ENCODE data around the gene PPFIBP2. TPM values are rescaled to one million over a fixed set of nuclear protein-coding genes. Genes with fewer than 3 reads are reported as not detected.

Gene PPFIBP2
- total RNA-seq, 8 experiments from 2014 or later = 0.92 to 132 (median 10.5) TPM

DNA sequence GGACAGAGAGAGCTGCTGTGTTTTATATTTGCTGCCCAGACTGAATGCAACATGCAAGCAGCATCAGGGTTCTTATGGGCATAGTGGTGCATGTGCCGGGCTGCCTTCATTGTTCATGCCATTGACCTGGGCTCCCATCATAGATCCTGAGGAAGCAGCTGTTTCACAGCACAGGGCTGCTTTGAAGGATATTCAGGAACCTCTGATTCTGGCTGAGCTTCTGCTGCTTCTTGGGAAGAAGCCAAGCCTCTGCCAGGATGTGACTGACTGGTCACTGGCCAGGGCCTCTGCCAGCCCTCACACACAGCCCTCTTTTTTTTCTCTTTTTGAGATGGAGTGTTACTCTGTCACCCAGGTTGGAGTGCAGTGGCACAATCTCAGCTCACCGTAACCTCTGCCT is 116.2 kb downstream of the PPFIBP2 start:
- WGBS, 10 experiments = 60 to 100% (median 100%) methylated on average over 1 to 2 of the region's 2 CpGs; no CpG with 5 or more reads in 4 of the 10 experiments
- no peak overlapping the region for H3K27ac ChIP-seq
- in situ Hi-C loops (cut with MboI; ENCODE audit: low pct_unique_long_range_greater_than_20kb in 2 of 9, low sequenced_read_pairs in 9 of 9, unreplicated experiment in 9 of 9) = no loop called here

DNA sequence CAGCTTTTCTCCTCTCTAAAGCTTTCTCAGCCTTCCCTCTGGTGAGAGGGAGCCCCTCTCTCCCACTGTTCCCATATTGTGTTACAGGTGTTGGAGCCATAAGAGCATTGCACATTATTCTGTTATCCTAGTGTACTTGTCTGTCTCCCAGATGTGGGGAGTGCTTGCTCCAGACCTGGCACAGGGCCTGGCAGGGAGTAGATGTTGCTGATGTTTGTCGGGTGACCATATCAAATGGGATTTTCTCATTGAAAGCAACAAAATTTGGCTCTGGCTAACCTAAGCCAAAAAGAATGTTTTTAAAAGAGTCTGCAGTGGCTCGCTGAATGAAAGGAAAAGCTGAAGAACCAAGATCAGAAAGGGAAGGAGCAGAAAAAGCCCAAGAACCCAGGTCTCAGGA is 118.4 kb downstream of the PPFIBP2 start:
- Histone ChIP-seq H3K4me1 (replicated peaks in 1 of 2) (peaks cover 0 to 5% of the 10 kb centered on the region in 2 donors), H3K27ac (no peak overlapping the region), H3K4me3 (no peak overlapping the region)
- ATAC-seq (replicated peaks in 6 of 8) = no peak
- WGBS, 10 experiments = 13 to 100% (median 76%) methylated on average over 1 to 2 of the region's 2 CpGs; no CpG with 5 or more reads in 2 of the 10 experiments
- in situ Hi-C loops (cut with MboI; ENCODE audit: low pct_unique_long_range_greater_than_20kb in 2 of 9, low sequenced_read_pairs in 9 of 9, unreplicated experiment in 9 of 9) = no loop called here

More for the DNA sequence above, 116.2 kb downstream of the PPFIBP2 start:
- Histone ChIP-seq H3K4me1 (replicated peaks in 1 of 2) (peaks cover 0 to 3% of the 10 kb centered on the region in 2 donors), H3K4me3 (no peak overlapping the region)
- ATAC-seq (replicated peaks in 6 of 8) = peak in 1 of 8 experiments; percentile 12

DNA sequence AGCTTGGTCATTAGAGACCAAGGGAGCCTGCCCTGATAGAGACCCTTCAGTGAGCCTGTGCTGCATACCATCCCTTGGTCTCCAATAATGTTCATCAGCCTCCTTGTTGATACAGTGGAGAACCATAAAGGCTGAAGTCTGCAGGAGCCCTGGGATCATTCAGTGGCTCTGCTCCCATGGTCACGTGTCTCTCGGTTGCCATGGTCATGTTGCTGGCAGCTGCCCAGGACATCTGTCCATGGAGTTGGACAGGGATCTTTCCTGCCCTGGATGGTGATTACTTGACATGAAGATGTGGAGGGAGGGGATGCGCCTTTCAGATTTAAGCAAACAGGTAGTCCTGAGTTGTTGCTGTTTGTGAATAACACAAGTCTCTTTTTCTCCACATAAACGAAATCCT is 121.3 kb downstream of the PPFIBP2 start:
- ATAC-seq (replicated peaks in 6 of 8) = peak in 3 of 8 experiments; percentile 27 to 50 (median 35)
- Histone ChIP-seq H3K4me1 (replicated peaks in 1 of 2) (peaks cover 0 to 5% of the 10 kb centered on the region in 2 donors), H3K27ac (no peak overlapping the region), H3K4me3 (no peak overlapping the region)
- in situ Hi-C loops (cut with MboI; ENCODE audit: low pct_unique_long_range_greater_than_20kb in 2 of 9, low sequenced_read_pairs in 9 of 9, unreplicated experiment in 9 of 9) = no loop called here
- 33 to 83% (median 67%) methylated on average over 1 to 4 of the region's 4 CpGs; no CpG with 5 or more reads in 4 of the 10 experiments for WGBS, 10 experiments

DNA sequence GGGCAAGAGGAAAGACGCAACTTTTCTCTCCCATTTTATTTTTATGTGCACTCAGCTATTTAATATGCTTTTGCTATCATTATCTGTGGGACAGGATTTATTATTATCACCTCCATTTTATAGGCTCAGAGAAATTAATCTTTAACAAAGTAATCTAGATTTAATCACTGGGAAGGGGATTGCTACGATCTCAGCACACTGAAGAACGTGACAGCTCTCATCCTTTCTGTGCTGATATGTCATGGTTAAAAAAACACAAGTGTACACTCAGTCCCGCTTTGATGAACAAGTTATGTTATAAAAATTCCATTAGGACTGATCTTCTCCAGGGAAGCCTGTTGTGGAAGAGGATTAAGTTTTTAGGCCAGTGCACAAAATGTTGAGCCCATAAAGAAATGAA is 121.9 kb downstream of the PPFIBP2 start:
- H3K4me3 ChIP-seq = no peak overlapping the region
- no peak overlapping the region for H3K27ac ChIP-seq
- ATAC-seq (replicated peaks in 6 of 8) = no peak
- WGBS, 10 experiments = 69 to 100% (median 94%) methylated on average over 2 to 4 of the region's 4 CpGs; no CpG with 5 or more reads in 1 of the 10 experiments
- in situ Hi-C loops (cut with MboI; ENCODE audit: low pct_unique_long_range_greater_than_20kb in 2 of 9, low sequenced_read_pairs in 9 of 9, unreplicated experiment in 9 of 9) = no loop called here
- H3K4me1 ChIP-seq (replicated peaks in 1 of 2) = peaks cover 0 to 5% of the 10 kb centered on the region in 2 donors

DNA sequence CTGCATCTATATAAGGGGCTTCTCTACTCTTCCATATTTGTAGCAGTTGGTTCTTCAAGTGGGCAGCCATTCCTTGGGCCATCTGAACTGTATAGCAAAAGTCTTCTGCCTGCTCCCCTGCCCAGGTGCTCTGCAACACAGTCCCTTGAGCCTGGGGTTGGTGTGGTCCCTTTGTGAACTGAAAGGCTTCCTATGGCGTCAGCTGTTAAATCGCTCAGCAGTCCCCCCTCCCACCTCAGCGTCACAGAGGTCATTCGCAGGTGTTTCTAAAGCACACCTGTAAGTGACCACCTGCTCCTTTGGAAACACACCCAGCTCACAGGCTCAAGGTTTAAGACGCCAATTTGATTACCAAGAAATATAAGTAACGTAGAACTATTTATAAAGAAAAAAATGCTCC is 122.6 kb downstream of the PPFIBP2 start:
- H3K4me3 ChIP-seq = no peak overlapping the region
- WGBS, 10 experiments = 85 to 100% (median 96%) methylated on average over 1 to 6 of the region's 6 CpGs; no CpG with 5 or more reads in 3 of the 10 experiments
- in situ Hi-C loops (cut with MboI; ENCODE audit: low pct_unique_long_range_greater_than_20kb in 2 of 9, low sequenced_read_pairs in 9 of 9, unreplicated experiment in 9 of 9) = no loop called here
- H3K27ac ChIP-seq = no peak overlapping the region
- H3K4me1 ChIP-seq (replicated peaks in 1 of 2) = peaks cover 0 to 5% of the 10 kb centered on the region in 2 donors
- no peak for ATAC-seq (replicated peaks in 6 of 8)

DNA sequence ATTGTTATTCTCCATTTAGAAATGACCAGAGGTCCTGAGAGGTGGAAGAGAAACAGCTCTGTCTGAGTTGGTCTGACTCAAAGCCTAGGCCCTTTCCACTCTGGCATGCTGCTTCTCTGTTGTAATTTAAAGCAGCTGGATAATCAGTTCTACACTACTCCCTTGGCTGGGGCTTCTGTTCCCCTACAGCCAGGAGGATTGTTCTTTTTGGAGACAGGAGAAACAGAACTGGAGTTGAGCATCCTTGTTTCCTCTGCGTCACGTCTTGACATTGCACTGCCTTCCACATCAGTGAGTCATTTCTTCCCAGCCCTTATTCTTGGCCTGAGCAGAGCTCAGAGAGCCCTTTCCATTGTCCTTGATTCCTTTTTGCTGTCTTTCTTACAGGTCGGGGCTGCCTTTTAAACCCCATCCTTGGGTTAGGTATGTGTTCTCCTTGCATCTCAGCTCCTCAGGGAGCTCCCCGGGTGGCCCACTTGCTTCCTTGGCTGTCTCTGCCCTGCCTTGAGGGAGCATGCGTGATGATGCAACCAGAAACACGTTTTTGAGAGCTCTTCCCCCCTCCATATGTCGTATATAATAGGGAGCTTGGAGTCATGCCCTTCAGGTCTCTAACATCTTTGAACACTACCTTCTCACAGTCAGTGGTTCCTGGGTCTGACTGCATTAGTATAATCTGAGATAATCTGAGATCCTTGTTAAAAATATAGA is 123.8 kb downstream of the PPFIBP2 start:
- ATAC-seq (replicated peaks in 6 of 8) = peak in 2 of 8 experiments; percentile 83 to 91
- Histone ChIP-seq H3K4me3 (no peak overlapping the region), H3K4me1 (replicated peaks in 1 of 2) (peaks cover 0 to 5% of the 10 kb centered on the region in 2 donors), H3K27ac (no peak overlapping the region)
- in situ Hi-C loops (cut with MboI; ENCODE audit: low pct_unique_long_range_greater_than_20kb in 2 of 9, low sequenced_read_pairs in 9 of 9, unreplicated experiment in 9 of 9) = no loop called here
- WGBS, 10 experiments = 6 to 78% (median 64%) methylated on average over 3 to 7 of the region's 7 CpGs; no CpG with 5 or more reads in 3 of the 10 experiments

DNA sequence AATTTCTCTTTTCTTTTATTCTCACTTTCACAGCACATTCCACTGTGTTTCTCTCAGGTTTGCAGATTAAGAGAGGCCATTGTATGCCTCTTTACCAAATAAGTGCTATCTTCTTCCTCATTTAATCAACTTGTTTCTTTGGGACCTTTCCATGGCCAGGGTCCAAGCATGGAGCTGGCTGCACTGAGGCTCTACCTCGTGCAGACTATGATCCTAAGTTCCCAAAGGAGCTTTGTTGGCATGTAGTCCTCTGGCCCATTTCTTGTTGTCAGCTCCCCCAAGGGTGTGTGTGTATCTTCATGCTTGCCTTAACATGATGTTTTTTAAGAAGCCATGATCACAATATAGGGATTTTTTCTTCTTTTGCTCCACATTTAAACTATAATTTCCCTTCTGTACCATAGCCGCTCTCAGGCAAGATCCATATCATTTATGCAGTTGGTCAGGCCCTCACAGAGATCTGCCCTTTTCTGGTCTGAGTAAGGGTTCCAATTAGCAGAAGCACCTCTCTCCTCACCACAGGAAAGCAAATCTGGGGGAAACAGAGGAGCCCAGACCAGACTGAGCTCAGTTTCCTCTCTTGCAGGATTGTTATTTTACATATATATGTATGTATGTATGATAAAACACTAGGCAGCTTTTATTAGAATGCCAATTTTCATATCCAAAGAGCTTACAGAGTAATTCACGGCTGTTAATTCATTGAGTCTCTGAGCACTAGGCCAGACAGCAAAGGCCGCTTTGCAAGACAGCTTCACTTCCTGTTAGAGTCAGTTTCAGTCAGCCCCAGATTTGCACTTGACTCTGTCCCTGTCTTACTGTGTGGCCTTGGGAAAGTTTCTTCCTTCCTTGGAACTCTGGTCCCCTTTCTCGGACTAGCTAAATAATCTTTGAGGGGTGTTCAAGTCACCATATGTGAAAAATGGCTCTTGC is 125.2 kb downstream of the PPFIBP2 start:
- H3K4me3 ChIP-seq = no peak overlapping the region
- peaks cover 8 to 11% of the 10 kb centered on the region in 2 donors for H3K4me1 ChIP-seq (replicated peaks in 1 of 2)
- ATAC-seq (replicated peaks in 6 of 8) = peak in 1 of 8 experiments; percentile 38
- in situ Hi-C loops (cut with MboI; ENCODE audit: low pct_unique_long_range_greater_than_20kb in 2 of 9, low sequenced_read_pairs in 9 of 9, unreplicated experiment in 9 of 9) = no loop called here
- H3K27ac ChIP-seq = no peak overlapping the region
- WGBS, 10 experiments = 56 to 100% (median 86%) methylated on average over 1 to 5 of the region's 5 CpGs; no CpG with 5 or more reads in 1 of the 10 experiments

DNA sequence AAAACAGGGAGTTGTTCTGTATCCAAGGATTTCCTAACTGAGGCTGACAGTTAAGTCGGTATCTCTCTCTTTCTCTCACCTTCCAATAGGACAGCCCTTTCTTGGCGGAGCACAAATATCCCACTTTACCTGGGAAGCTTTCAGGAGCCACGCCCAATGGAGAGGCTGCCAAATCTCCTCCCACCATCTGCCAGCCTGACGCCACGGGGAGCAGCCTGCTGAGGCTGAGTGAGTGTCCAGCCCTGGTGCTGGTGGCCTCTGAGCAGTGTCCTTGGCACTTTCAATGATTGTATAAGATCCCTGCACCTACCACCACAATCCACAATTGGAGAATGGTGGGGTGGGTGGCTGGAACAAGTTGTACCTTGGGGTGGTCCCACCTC is 125.8 kb downstream of the PPFIBP2 start:
- in situ Hi-C loops (cut with MboI; ENCODE audit: low pct_unique_long_range_greater_than_20kb in 2 of 9, low sequenced_read_pairs in 9 of 9, unreplicated experiment in 9 of 9) = no loop called here
- Histone ChIP-seq H3K4me1 (replicated peaks in 1 of 2) (peaks cover 8 to 11% of the 10 kb centered on the region in 2 donors), H3K27ac (no peak overlapping the region), H3K4me3 (no peak overlapping the region)
- 47 to 96% (median 67%) methylated on average over 2 to 4 of the region's 5 CpGs; no CpG with 5 or more reads in 6 of the 10 experiments for WGBS, 10 experiments
- peak in 1 of 8 experiments; percentile 46 for ATAC-seq (replicated peaks in 6 of 8)

DNA sequence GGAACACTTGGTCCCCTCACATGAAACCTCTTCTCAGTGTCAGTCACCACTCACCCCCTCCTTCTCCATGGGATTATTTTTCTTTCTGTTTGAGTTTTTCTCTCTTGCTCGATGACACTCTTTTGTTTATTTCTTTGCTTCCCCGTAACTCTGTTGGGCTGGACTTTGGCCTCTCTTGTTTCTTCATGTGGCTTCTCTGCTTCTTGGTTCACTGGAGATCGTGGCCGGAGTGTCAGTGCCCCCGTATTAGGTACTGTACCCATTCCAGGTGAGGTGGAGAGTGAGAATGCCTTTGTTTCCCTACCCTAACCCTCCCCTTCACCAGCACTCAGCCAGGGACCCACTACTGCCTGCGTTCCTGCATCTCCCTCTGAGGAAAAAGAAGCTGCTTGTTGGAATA is 127.0 kb downstream of the PPFIBP2 start:
- in situ Hi-C loops (cut with MboI; ENCODE audit: low pct_unique_long_range_greater_than_20kb in 2 of 9, low sequenced_read_pairs in 9 of 9, unreplicated experiment in 9 of 9) = no loop called here
- H3K4me3 ChIP-seq = no peak overlapping the region
- H3K27ac ChIP-seq = no peak overlapping the region
- peaks cover 6 to 8% of the 10 kb centered on the region in 2 donors for H3K4me1 ChIP-seq (replicated peaks in 1 of 2)
- 74 to 100% (median 94%) methylated on average over 2 to 6 of the region's 6 CpGs; no CpG with 5 or more reads in 1 of the 10 experiments for WGBS, 10 experiments
- no peak for ATAC-seq (replicated peaks in 6 of 8)

DNA sequence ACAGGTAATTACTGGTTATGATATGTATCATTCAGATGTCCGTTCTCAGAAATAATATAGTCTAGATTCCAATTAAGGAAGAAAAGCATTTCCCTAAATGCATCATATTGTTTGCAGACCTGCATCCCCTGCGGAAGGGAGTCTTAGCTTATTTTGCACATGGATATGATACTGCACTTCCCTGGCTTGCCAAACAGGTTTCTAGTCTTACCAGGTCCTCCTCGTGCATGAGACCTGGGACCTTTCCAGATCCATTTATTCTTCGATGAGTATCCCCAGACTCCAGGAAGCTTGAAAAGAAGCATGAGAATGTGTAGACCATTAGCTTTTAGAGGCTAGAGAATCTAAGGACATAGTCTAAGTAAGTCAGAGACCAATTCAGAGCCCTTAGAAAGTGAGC is 128.9 kb downstream of the PPFIBP2 start:
- Histone ChIP-seq H3K27ac (no peak overlapping the region), H3K4me3 (no peak overlapping the region), H3K4me1 (replicated peaks in 1 of 2) (peaks cover 6 to 14% of the 10 kb centered on the region in 2 donors)
- in situ Hi-C loops (cut with MboI; ENCODE audit: low pct_unique_long_range_greater_than_20kb in 2 of 9, low sequenced_read_pairs in 9 of 9, unreplicated experiment in 9 of 9) = no loop called here
- no peak for ATAC-seq (replicated peaks in 6 of 8)
- WGBS, 10 experiments = 0 to 100% (median 57%) methylated on average over 1 to 4 of the region's 4 CpGs; no CpG with 5 or more reads in 2 of the 10 experiments

DNA sequence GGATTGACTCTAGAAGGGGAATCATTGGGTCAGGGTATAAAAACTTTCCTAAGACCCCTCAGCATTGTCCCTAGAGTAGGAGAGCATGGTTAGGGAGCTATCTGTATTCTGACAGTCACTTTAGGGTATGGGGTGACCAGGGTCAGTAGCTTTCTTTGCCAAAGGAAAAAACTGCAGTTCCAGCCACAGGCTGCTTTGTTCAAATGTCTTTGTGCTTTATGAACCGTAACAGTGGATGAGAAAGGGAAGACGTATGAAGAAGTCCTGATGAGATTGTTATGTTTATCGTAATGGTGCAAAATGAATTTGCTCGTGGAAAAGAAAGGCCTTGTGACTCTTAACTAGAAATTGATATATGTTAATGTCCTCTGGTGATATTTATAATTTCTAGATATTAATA is 129.5 kb downstream of the PPFIBP2 start:
- H3K27ac ChIP-seq = no peak overlapping the region
- ATAC-seq (replicated peaks in 6 of 8) = peak in 3 of 8 experiments; percentile 32 to 55 (median 49)
- in situ Hi-C loops (cut with MboI; ENCODE audit: low pct_unique_long_range_greater_than_20kb in 2 of 9, low sequenced_read_pairs in 9 of 9, unreplicated experiment in 9 of 9) = no loop called here
- peaks cover 6 to 14% of the 10 kb centered on the region in 2 donors for H3K4me1 ChIP-seq (replicated peaks in 1 of 2)
- H3K4me3 ChIP-seq = no peak overlapping the region
- whole genome bisulfite sequencing, 10 experiments = 4 to 86% (median 41%) methylated on average over 1 to 4 of the region's 4 CpGs

DNA sequence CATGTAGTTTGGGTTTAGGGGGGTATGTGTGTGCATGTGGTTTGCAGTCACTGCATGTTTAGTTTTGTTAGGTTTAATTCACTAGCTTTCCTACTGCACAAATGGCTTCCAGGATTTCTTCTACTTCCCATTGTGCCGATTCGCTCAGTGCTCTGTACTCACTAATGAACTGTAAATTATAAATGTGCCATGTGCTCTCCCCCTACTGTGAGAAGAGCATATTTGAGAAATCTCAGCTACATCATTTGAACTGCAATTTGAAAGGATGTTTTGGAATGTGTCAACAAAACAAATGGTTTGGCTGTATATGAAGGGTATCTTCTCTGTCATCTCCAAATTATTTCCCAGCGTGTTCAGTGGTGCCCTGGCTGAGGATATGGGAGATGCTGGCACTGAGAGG is 131.4 kb downstream of the PPFIBP2 start:
- ATAC-seq (replicated peaks in 6 of 8) = no peak
- H3K4me1 ChIP-seq (replicated peaks in 1 of 2) = peaks cover 6 to 14% of the 10 kb centered on the region in 2 donors
- no peak overlapping the region for H3K27ac ChIP-seq
- no peak overlapping the region for H3K4me3 ChIP-seq
- in situ Hi-C loops (cut with MboI; ENCODE audit: low pct_unique_long_range_greater_than_20kb in 2 of 9, low sequenced_read_pairs in 9 of 9, unreplicated experiment in 9 of 9) = no loop called here
- 50 to 100% (median 81%) methylated on average over 1 to 3 of the region's 3 CpGs; no CpG with 5 or more reads in 1 of the 10 experiments for WGBS, 10 experiments

DNA sequence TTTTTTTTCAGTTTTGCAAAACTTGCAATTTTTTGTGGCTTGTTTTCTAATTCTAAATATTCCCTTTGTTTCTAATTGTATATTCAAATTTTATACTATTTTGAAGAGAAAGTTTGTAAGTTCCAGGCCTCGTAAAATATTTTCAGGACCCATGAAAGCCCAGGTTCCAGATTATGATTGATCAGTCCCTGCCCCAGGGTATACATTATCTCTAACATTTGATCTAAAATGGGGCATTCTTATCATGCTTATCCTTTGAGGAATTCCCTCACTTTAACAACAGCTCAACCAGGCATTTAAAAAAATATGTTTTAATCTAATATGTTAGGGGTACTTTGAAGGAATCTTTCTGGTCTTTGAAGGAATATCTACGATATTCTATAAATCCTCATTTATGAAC is 133.1 kb downstream of the PPFIBP2 start:
- peaks cover 6 to 14% of the 10 kb centered on the region in 2 donors for H3K4me1 ChIP-seq (replicated peaks in 1 of 2)
- 81 to 100% (median 89%) methylated on average over 1 to 2 of the region's 2 CpGs; no CpG with 5 or more reads in 3 of the 10 experiments for WGBS, 10 experiments
- no peak overlapping the region for H3K27ac ChIP-seq
- no peak overlapping the region for H3K4me3 ChIP-seq
- in situ Hi-C loops (cut with MboI; ENCODE audit: low pct_unique_long_range_greater_than_20kb in 2 of 9, low sequenced_read_pairs in 9 of 9, unreplicated experiment in 9 of 9) = no loop called here
- ATAC-seq (replicated peaks in 6 of 8) = no peak
